NOMO-1 treated with DMSO at 0.1 percent for 48 hours (cell line): ENCODE measurements around the gene TNS1.

Experiments used
- DNase-seq: peaks from one replicate; lab custom pipeline; 2025; ENCODE audit not compliant: unreplicated experiment; lab: John Stamatoyannopoulos, UW

The TNS1 gene

GRCh38 chr2:217877866-217878265 is 124.9 kb downstream of the TNS1 start:
- no peak for DNase-seq

GRCh38 chr2:217876253-217876570 is 126.6 kb downstream of the TNS1 start:
- DNase-seq: no peak

- no peak for DNase-seq
Observed at GRCh38 chr2:217875556-217876252, 127.1 kb downstream of the TNS1 start.

GRCh38 chr2:217875138-217875537 is 127.7 kb downstream of the TNS1 start:
- DNase-seq: no peak

- no peak for DNase-seq
Observed at GRCh38 chr2:217873371-217873770, 129.4 kb downstream of the TNS1 start.

- no peak for DNase-seq
Observed at GRCh38 chr2:217872319-217872718, 130.5 kb downstream of the TNS1 start.

- no peak for DNase-seq
Observed at GRCh38 chr2:217870528-217871011, 132.2 kb downstream of the TNS1 start.

GRCh38 chr2:217868911-217869334 is 133.9 kb downstream of the TNS1 start:
- no peak for DNase-seq

- DNase-seq: no peak
Observed at GRCh38 chr2:217868265-217868892, 134.4 kb downstream of the TNS1 start.

GRCh38 chr2:217866457-217866856 is 136.3 kb downstream of the TNS1 start:
- DNase-seq: no peak

GRCh38 chr2:217864963-217865772 is 137.6 kb downstream of the TNS1 start:
- no peak for DNase-seq

GRCh38 chr2:217863883-217864282 is 138.9 kb downstream of the TNS1 start:
- no peak for DNase-seq

GRCh38 chr2:217861334-217861877 is 141.4 kb downstream of the TNS1 start:
- no peak for DNase-seq

- no peak for DNase-seq
Observed at GRCh38 chr2:217859926-217860325, 142.9 kb downstream of the TNS1 start.

- no peak for DNase-seq
Observed at GRCh38 chr2:217858519-217859491, 144.0 kb downstream of the TNS1 start.

- no peak for DNase-seq
Observed at GRCh38 chr2:217857624-217858506, 144.9 kb downstream of the TNS1 start.

GRCh38 chr2:217856871-217857270 is 145.9 kb downstream of the TNS1 start:
- no peak for DNase-seq

- no peak for DNase-seq
Observed at GRCh38 chr2:217856159-217856558, 146.6 kb downstream of the TNS1 start.

- no peak for DNase-seq
Observed at GRCh38 chr2:217854684-217855420, 147.9 kb downstream of the TNS1 start.
